WTC11 (cell line): ENCODE measurements around the gene TMEM38A. TPM values are rescaled to one million over a fixed set of nuclear protein-coding genes. Genes with fewer than 3 reads are reported as not detected.

Experiments
- ATAC-seq: fragments of 200-7000 bp; cut with Tn5 transposase; 2 replicates; pipeline ENCODE4 v1.10.0; 2021; ENCODE audit warnings: mild to moderate bottlenecking, moderate library complexity
- CTCF ChIA-PET: fragments of 300-600 bp; sonication (Branson Sonifier 250); formaldehyde crosslinking; loops from one replicate; lab custom pipeline; 2021; ENCODE audit warnings: antibody characterized with exemption; lab: Charles Lee
- POLR2A ChIA-PET: fragments of 350-600 bp; sonication (Branson Sonifier 250); formaldehyde crosslinking; loops from one replicate; lab custom pipeline; 2021; ENCODE audit warnings: antibody characterized with exemption; lab: Charles Lee
- DNase-seq: peaks from one replicate; pipeline ENCODE4 v3.0.0; 2021; ENCODE audit warnings: low spot score
- H3K27ac Mint-ChIP-seq: 2 replicates; pipeline ENCODE4 v1.8.0; 2021; ENCODE audit warnings: mixed read lengths
- H3K27me3 Mint-ChIP-seq: 2 replicates; pipeline ENCODE4 v1.8.0; 2021; ENCODE audit warnings: low read depth, mild to moderate bottlenecking, moderate library complexity, mixed read lengths
- H3K36me3 Mint-ChIP-seq: 2 replicates; pipeline ENCODE4 v1.8.0; 2021; ENCODE audit warnings: mixed read lengths
- H3K4me1 Mint-ChIP-seq: 2 replicates; pipeline ENCODE4 v1.8.0; 2022; ENCODE audit warnings: mixed read lengths
- H3K4me3 Mint-ChIP-seq: 2 replicates; pipeline ENCODE4 v1.8.0; 2021; ENCODE audit warnings: mild to moderate bottlenecking, moderate library complexity, mixed read lengths
- H3K9me3 Mint-ChIP-seq: 2 replicates; pipeline ENCODE4 v1.8.0; 2021; ENCODE audit warnings: mixed read lengths
- AFF4 ChIP-seq: sonication (generic); formaldehyde crosslinking; IDR thresholded peaks from 2 replicates; pipeline ENCODE4 v1.8.1; 2023; ENCODE audit warnings: mild to moderate bottlenecking, missing genetic modification reagents, borderline replicate concordance
- ARID4B ChIP-seq: sonication (generic); formaldehyde crosslinking; IDR thresholded peaks from 2 replicates; pipeline ENCODE4 v1.8.0; 2023; ENCODE audit warnings: missing genetic modification reagents, mild to moderate bottlenecking, borderline replicate concordance
- CTCF ChIP-seq: fragments of 200-600 bp; IDR thresholded peaks from 2 replicates; pipeline ENCODE4 v1.8.0; 2022; ENCODE audit warnings: antibody characterized with exemption
- ETV6 ChIP-seq: sonication (generic); formaldehyde crosslinking; IDR thresholded peaks from 2 replicates; pipeline ENCODE4 v1.8.1; 2022; ENCODE audit warnings: mild to moderate bottlenecking, missing genetic modification reagents
- FOXP1 ChIP-seq: sonication (generic); formaldehyde crosslinking; IDR thresholded peaks from 2 replicates; pipeline ENCODE4 v1.8.0; 2022; ENCODE audit warnings: missing genetic modification reagents, mild to moderate bottlenecking, moderate library complexity, borderline replicate concordance
- KAT7 ChIP-seq: sonication (generic); formaldehyde crosslinking; IDR thresholded peaks from 2 replicates; pipeline ENCODE4 v1.8.1; 2023; ENCODE audit warnings: missing genetic modification reagents, mild to moderate bottlenecking, borderline replicate concordance
- MAX ChIP-seq: sonication (generic); formaldehyde crosslinking; IDR thresholded peaks from 2 replicates; pipeline ENCODE4 v1.8.0; 2022; ENCODE audit warnings: mild to moderate bottlenecking, missing genetic modification reagents
- MLX ChIP-seq: sonication (generic); formaldehyde crosslinking; IDR thresholded peaks from 2 replicates; pipeline ENCODE4 v1.8.1; 2023; ENCODE audit warnings: mild to moderate bottlenecking, missing genetic modification reagents, moderate library complexity
- RORB ChIP-seq: fragments of 250-450 bp; sonication (Bioruptor Pico); IDR thresholded peaks from 2 replicates; pipeline ENCODE4 v1.9.0; 2021; ENCODE audit warnings: mild to moderate bottlenecking
- TEAD1 ChIP-seq: sonication (generic); formaldehyde crosslinking; IDR thresholded peaks from 2 replicates; pipeline ENCODE4 v1.8.0; 2022; ENCODE audit warnings: mild to moderate bottlenecking, missing genetic modification reagents
- USF2 ChIP-seq: sonication (generic); formaldehyde crosslinking; IDR thresholded peaks from 2 replicates; pipeline ENCODE4 v1.8.1; 2023; ENCODE audit warnings: mild to moderate bottlenecking, missing genetic modification reagents, moderate library complexity
- ZBTB43 ChIP-seq: sonication (generic); formaldehyde crosslinking; IDR thresholded peaks from 2 replicates; pipeline ENCODE4 v1.8.1; 2023; ENCODE audit warnings: mild to moderate bottlenecking, missing genetic modification reagents
- total RNA-seq: library from RNA; stranded (reverse); gene quantifications from 3 replicates; pipeline ENCODE4 v1.2.3, GENCODE V29; 2021

The TMEM38A gene
- total RNA-seq, 1 experiment from 2014 or later: 9.5 TPM

- TF ChIP-seq USF2: peak; percentile 55; the same call in 1 of the 2 replicates
- TF ChIP-seq ZBTB43 (CRISPR knock-in tag): 0 out of 2 replicates have a peak, but pooled peaks have one; percentile 48
- TF ChIP-seq ARID4B (CRISPR knock-in tag): peak; percentile 77; the same call in 1 of the 2 replicates
- TF ChIP-seq TEAD1: peak; percentile 79; the same call in 1 of the 2 replicates
Measured at GRCh38 chr19:16659832-16660708, 869 bp upstream of the TMEM38A start, which contains the start of gene SMIM7 (continued).

GRCh38 chr19:16661480-16662034 lies 618 bp downstream of the TMEM38A start:
- Mint-ChIP-seq H3K4me1 (peaks cover 11% of the 10 kb centered on the region), H3K4me3 (peak overlapping the region; percentile 85), H3K27ac (no peak overlapping the region), H3K36me3 (peaks cover 21% of the 10 kb centered on the region), H3K27me3 (no peaks in the 10 kb centered on the region; the same call in 1 of the 2 replicates), H3K9me3 (no peaks in the 10 kb centered on the region)
- POLR2A ChIA-PET: interaction anchor here (0.6 to 1.2 kb wide), 2 partner anchors 25 to 549 kb away, joined by 6 to 8 read pairs; no protein-coding TSS in a partner anchor
- DNase-seq (peak; percentile 54), ATAC-seq (no peak)
- CTCF ChIA-PET: interaction anchor here (0.5 to 1.6 kb wide), 6 partner anchors 33 to 1242 kb away, joined by 3 to 7 read pairs (median 4); partner anchors contain the start of genes AKAP8L, HAUS8, MED26 and MYO9B
- TF ChIP-seq FOXP1 (no peak), CTCF (no peak), KAT7 (CRISPR knock-in tag) (0 out of 2 replicates have a peak, but pooled peaks have one; percentile 78), ETV6 (no peak), MAX (CRISPR knock-in tag) (peak; percentile 24; the same call in 1 of the 2 replicates), RORB (CRISPR knock-in tag) (no peak), ARID4B (CRISPR knock-in tag) (peak; percentile 53; the same call in 1 of the 2 replicates), AFF4 (CRISPR knock-in tag) (no peak), MLX (CRISPR knock-in tag) (no peak)
